A204.1 (cell line): Measurements from ENCODE around the gene PLEKHA7.
"Not testable (repeated sequence)": the region's sequence is repeated elsewhere in the genome, so short reads cannot be mapped to it uniquely, and the experiment has no call there.

ENCODE experiments used
- FAIRE-seq: peaks from 2 replicates; lab custom pipeline; 2012; peaks lifted over from hg19 to GRCh38; lab: Jason Lieb, UNC

PLEKHA7 gene

DNA sequence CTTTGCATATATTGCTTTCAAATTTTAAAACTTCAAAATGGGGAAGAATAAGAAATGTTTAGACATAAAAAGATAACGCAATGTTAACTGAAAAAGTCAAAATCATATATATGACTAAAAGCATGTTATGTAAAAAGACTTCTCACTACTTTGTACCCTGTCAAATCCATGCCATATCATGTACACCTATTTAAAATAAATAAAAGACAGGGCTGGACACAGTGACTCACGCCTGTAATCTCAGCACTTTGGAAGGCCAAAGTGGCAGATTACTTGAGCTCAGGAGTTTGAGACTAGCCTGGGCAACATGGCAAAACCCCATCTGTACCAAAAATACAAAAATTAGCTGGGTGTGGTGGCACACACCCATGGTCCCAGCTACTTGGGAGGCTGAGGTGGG is 109.5 kb downstream of the PLEKHA7 start:
- FAIRE-seq: not testable (repeated sequence)

DNA sequence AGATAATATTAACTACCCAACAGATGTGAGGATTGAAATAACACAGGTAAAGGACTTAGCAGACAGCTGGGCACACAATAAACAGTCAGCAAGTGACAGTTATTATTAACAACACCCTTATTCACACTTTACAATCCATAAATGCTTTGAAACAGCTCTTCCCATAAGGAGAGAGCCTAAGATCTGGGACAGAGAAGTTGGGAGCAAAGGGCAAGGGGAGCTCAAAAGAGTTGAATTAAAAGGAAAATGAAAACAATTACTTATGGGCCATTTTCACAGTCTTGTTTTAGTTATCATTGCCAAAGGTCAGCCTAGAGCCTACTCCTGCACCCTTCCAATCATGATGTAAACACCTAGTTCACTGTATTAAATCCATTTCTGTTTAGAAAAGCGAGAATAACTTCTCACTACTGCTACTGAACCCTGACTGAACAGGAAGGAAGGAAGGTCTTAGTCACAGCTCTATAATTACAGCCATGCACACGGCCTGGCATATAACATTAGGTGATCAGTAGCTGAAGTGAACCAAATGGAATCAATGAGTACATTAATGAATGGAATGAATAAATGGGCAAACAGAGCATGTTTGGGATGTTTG is 111.3 kb downstream of the PLEKHA7 start:
- FAIRE-seq: no peak

DNA sequence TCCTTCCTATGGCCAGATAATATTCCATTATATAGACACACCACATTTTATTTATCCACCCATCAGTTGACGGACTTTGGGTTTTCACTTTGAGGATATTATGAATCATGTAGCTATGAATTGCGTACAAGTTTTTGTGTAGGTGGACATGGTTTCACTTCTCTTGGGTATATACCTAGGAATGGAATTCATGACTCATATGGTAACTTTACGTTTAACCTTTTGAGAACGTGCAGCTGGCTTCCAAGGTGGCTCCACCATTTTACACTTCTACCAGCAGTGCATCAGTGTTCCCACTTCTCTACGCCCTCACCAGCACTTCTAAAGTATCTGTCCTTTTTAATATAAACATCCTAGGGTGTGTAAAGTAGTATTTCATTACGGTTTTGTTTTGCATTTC is 112.0 kb downstream of the PLEKHA7 start:
- no peak for FAIRE-seq

DNA sequence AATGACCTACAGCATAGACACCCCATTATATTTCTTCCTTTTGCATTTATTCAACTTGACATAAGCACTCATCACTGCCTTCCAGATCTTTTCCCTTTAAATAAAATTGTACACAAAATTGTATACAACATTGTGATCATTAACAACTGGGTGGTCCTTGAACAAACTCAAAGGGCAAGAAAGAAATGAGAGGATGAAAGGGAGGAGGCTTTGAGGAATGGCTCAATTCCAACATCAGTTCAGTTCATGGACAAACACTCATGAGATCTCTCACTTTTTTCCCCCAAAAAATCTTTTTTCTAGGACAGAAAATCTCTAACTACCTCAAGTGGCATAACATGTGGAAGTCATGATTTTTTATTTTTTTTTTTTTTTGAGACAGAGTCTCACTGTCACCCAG is 113.7 kb downstream of the PLEKHA7 start:
- no peak for FAIRE-seq

DNA sequence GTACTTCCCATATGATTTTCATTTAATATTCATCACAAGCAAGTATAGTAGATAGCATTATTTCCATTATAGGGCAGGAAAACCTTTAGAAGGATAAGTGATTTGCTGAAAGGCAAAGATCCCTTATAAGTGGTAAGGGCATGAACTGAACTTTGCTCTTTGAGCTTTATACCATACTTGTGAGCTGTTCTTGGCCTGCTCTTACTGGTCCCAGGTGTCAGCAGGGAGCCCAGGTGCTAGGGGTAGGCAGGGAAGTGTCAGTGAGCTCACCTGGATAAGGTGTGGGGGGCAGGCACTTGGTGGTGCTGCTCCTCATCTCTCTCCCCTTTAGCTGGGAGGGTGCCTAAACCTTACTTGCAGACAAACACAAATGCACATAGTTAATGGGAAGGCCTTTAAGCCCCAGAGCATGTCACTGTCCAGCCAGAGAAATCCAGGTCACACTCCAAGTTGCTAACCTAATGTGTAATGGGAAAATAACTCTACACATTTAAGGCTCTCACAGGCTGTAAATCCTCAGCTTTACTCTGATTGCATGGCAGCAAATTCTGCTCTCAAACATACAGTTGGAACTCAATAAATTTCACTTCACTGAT is 114.4 kb downstream of the PLEKHA7 start:
- no peak for FAIRE-seq

DNA sequence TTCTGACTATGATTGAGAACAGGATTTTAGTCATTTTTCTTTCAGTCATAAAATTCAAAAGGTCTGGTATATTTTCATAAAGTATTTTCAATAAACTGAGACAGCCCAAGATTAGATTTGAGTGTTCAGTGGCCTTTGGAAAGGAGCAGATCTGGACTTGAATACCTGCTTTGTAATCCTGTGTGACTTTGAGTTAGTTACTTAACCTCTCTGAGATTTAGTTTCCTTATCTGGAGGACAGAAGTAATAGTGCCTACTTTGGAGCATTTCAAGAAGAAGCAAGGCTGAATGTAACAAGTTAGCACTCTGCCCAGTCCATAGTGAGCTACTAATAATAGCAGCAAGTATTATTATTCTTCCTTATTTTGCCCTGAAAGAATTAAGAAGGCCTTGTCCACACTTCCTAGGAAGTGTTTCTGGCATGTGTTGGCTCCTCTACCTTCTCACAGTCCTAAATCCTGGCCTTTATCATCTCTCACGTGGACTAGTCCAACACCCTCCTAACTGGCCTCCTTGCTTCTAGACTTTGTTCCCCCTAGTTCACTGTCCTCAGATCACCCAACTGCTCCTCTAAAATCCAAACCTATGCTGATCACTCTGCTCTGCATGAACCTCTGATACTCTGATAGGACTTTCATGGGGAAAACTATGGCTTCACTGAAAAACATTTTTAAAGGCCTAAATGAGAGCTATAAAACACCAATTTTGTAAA is 115.8 kb downstream of the PLEKHA7 start:
- no peak for FAIRE-seq

DNA sequence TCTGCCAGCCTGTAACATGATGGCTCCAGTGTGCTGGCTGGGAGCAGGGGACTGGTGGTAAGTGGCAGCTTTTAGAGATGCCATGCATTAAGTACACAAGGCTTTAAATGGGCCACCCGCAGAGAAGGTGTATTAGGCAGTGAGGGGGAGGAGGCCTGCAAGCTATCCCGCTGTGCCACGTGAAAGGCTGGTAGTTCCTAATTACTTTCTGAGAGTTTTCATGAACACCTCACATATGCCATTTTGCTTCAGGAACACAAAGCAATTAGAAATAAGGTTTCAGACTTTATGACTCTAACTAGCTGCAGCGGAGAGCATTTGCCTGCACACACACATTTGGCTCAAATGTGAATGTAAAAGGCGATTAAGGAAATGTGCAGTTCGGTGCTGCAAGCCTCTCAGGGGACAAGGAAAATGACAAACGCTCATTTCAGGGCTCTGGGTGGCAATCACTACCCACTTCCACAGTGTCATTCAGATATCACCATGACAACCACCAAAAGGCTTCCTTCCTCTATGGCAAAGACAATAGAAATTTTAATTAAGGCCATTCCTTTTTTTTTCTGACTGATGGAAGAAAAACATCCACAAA is 116.6 kb downstream of the PLEKHA7 start:
- no peak for FAIRE-seq

DNA sequence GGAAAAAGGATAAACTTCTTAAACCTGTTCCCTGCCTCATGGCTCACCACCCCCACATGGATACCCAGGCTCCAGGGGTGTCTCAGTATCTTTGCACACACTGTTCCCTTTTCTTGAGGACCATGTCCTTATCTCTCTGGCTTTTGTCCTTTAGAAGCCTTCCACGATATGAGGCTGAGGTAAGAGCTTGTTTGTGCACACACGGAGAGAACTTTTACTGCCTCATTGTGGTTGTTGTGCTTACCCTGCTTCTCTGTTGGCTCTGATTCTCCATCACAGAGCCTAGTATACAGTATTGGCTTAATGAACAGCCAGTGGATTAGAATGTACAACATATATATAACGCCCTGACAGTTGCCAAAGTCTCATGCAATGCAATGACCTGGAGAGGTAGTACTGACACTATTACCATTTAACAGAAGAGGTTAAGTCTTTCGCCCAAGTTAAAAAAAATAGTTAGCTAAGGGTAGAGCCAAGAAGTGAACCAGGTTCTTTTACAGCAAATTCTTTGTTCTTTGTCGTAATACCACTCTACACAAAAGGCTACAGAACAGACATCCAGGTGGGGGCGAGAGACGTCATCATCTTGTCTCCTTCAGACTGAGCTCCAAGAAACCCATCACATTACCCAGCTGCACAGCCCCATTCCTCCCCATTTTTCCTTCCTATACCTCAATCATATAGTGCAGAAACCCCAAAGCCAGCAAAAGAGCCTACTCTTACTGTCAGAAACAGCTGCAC is 117.3 kb downstream of the PLEKHA7 start:
- FAIRE-seq: no peak

DNA sequence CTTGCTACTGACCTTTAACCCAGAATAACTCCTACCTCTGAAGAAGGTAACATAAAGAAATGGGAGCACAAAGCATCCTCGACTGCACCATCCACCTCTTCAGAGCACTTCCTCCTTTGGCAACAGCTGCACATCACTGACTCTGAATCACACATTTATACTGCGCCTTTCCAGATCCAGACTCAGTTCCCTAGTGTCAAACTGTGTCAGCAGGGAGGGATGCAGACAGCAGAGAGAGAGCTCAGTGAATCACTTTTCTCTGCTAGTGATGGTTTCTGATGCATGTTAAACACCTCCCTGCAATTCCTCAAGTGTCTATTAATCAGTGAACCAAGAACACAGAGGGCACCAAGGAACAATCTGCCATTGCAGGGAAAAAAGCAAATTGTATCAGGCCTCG is 118.9 kb downstream of the PLEKHA7 start:
- no peak for FAIRE-seq

DNA sequence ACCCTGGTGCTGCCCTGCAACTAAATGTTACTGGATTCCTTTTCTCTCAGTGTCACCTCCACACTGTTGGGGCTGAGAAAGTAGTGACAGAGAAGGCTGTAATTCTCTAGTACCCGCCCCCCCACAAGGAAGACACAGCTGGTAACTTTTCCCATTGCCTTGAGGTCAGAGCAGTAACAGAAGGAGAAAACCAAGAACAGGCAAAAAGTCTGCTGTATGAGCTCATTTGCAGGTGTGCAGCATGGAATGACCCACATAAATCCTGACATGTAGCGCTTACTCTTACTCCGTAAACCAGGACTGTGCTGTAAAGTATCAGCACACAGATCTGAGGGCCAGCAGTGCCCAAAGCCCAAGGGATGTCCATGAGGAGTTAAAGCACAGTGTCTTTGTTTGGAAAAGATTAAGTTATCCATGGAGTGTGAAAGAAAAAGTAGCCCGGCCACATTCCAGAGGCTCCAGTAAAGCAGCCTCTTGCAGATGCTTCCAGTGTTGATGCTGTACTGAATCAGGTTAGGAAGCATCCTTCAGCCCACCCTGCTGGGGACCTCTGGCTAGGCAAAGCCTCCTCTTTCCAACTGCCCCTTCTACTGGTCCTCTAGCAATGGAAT is 120.7 kb downstream of the PLEKHA7 start:
- no peak for FAIRE-seq

DNA sequence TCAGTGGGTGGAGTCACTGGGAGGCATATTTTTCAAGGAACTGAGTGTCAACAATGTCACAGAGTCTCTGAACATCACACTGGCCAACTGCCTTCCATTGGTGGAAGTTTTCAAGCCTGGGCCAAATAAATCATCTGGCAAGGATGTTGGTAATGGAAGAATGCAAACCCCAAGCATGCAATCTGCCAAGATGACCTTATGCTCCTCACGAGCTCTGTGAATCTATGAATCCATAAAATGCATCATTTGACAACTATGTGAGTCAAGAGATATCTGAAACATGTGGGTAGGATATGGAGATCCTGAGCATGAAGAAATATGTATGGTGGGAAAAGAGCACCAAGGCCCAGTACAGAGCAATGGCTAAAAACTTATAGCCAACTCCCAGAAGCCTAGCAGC is 122.2 kb downstream of the PLEKHA7 start:
- no peak for FAIRE-seq

DNA sequence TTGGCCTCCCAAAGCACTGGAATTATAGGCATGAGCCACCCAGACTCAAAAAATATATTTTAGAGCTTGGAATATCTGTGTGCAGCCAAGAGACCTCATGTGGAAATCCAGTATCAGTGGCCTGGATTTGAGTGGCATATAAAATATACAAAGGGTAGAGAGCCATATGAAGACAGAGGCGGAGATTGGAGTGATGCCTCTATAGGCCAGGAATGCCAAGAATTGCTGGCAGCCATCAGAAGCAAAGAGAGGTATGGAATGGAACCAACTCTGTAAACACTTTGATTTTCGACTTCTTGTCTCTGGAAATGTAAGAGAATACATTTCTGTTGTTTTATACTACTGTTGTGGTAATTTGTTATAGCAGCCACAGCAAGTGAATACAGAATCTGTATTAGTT is 123.0 kb downstream of the PLEKHA7 start:
- no peak for FAIRE-seq

DNA sequence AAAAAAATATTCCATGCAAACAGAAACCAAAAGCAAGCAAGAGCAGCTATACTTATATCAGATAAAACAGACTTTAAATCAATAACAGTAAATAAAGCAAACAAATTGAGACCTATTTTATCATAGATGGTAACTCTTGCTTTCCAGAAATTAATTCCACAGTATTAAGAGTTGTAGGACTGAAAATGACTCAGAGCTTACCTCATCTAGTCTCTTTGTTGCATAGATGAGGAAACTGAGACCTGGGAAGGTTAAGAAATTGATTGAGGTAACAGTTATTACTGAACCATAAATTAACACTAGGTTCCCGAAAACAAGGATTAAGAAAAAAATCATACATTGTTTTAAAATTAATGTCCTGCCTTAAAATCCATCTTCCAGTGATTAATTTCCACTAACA is 123.8 kb downstream of the PLEKHA7 start:
- no peak for FAIRE-seq

DNA sequence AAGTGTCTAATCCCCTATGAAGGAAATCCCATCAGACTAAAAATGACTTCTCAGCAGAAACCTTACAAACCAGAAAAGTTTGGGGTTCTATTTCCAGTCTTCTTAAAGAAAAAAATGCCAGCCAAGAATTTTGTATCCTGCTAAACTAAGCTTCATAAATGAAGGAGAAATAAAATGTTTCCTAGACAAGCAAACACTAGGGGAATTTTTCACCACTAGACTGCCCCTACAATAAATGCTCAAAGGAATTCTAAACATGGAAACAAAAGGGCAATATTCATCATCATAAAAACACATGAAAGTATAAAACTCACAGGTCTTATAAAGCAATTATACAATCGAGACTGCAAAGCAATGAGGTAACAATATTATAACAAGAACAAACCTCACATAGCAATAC is 124.3 kb downstream of the PLEKHA7 start:
- FAIRE-seq: no peak

DNA sequence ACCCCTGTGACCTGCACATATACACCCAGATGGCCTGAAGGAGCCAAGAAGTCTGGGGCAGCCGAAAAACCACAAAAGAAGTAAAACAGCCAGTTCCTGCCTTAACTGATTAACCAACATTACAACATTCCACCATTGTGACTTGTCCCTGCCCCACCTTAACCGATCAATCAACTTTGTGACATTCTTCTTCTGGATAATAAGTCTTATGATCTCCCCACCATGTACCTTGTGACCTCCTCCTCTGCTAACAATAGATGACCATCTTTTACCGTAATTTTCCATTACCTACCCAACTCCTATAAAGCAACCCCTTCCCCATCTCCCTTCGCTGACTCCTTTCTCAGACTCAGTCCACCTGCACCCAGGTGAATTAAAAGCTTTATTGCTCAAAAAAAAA is 125.2 kb downstream of the PLEKHA7 start:
- FAIRE-seq: not testable (repeated sequence)

DNA sequence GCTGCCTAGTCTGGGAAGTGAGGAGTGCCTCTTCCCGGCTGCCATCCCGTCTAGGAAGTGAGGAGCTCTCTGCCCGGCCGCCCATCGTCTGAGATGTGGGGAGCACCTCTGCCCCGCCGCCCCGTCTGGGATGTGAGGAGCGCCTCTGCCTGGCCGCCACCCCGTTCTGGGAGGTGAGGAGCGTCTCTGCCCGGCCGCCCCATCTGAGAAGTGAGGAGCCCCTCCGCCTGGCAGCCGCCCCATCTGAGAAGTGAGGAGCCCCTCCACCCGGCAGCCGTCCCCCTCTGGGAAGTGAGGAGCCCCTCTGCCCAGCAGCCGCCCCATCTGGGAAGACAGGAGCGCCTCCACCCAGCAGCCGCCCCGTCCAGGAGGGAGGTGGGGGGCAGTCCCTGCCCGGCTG is 126.3 kb downstream of the PLEKHA7 start:
- FAIRE-seq: not testable (repeated sequence)

DNA sequence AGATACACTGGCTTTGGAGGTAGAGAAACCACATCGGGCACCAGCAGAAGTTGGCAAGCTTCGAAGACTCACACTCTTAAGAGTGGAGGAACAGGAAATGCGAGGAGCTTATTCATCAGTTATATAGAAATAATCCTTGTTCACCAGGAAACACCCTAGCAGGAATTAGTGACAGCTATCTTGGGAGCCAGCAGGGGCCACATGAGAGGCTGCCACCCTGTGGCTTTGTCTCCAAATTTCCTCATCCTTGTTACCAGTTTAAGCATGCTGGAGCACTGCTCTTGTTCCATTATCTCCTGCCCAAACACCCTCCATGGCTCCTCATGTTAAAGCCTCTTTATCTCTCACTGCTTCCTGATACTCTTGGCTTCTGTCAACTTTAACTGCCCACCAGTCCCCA is 131.0 kb downstream of the PLEKHA7 start:
- no peak for FAIRE-seq

DNA sequence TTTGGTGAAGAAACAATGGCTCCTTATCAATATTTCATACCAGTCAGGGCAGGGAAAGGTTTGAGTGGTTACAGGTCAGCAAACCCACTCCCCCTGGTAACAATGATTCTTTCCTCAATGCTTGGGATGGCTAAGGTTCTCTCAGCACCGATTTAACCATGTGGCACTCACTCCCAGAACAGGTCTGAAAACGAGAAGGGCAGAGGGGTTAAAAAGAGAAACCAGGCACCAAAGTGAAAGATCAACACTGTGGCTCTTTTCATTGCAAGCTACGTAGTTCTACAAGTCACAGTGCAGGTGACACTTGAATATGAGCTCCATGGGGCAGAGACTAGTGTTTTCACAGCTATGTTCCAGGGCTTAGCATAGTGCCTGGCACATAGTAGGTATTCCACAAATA is 132.4 kb downstream of the PLEKHA7 start:
- FAIRE-seq: no peak

DNA sequence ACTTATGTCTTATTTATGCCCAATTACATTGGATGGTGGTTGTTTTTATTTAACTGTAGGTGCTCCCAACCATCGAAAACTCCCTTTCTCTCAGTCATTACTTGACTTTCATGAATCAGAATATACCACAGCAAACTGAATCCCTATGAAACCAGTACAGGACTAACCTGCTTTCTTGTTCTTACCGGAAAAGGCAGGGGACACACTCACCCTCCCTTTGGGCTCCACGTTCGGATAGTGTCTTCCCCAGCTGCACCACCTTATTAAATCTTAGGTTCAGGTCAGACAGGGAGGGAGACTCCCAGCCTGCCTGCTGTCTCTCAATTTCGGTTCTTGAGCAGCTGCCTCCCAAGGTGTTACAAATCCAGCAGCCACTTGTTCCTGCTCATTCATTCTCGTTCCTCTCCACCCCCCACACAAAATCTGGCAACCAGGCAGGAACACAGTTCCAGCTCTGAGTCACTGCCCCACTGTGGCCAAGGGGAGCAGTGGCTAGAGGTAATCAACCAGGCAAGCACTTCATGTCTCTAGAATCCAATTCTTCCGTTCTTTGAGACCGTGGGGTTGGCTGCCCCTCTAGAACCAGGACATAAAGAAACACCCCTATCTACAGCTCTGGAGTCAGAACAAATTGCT is 133.0 kb downstream of the PLEKHA7 start:
- no peak for FAIRE-seq

DNA sequence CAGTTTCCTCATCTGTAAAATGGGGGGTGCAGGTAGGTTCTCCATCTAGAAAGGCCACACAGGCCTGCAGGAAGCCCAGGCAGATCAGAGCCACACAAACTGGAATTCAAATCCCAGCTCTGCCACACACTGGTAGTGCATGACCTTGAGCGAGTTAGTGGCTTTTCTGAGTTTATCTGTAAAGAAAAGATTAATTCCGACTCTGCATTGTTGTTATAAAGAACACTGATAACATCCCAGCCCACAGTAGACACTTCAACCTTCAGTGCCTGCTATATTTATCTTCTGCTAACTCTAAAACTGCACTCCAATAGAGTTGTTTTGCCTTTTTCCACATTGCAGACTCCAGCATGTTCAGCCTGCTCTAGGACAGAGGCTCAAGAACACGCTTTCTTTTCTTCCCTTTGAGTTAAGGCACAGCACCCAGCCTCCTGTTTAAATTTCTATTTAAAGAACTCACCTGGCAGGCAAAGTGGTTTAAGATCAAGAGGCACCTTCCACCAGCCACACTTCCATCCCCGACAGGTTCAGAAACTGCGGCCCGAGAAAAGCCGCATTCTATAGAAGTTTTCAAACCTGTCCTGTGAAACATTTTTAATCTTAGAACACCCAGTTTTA is 133.9 kb downstream of the PLEKHA7 start:
- no peak for FAIRE-seq

DNA sequence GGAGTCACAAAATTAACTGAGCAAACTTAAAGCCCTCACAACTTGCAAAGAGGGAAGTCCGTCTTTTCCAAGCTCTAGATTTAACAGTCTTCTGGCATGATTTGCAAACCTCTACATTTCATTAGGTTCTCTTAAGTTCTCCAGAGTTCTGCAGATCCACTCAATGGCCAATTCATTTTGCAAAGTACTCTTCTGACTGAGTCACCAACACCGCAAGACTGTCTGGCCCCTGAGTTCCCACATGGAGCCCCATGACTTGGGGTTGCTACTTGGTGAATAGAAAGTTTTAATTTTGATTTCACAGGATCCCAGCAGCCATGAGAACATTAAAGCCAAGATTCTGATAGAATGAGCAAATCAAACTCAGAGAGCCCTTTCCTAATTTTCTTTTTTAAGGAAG is 134.5 kb downstream of the PLEKHA7 start:
- no peak for FAIRE-seq
